HG03558 (cell line): ENCODE measurements around the gene MAGI1.
"Not testable (repeated sequence)": the region's sequence is repeated elsewhere in the genome, so short reads cannot be mapped to it uniquely, and the experiment has no call there.

ENCODE experiments used
- ATAC-seq: cut with Tn5 transposase; IDR thresholded peaks from one replicate; pipeline ENCODE4 v1.9.1; 2021; ENCODE audit warnings: moderate number of reproducible peaks; ENCODE audit not compliant: unreplicated experiment; ENCODE audit errors: extremely low read depth

MAGI1 gene

GRCh38 chr3:65914740-65915367, 123.9 kb downstream of the MAGI1 start:
- no peak for ATAC-seq

GRCh38 chr3:65914032-65914739, 124.5 kb downstream of the MAGI1 start:
- no peak for ATAC-seq

- ATAC-seq = no peak
Observed at GRCh38 chr3:65912647-65913046, 126.1 kb downstream of the MAGI1 start.

- no peak for ATAC-seq
Observed at GRCh38 chr3:65908588-65908987, 130.1 kb downstream of the MAGI1 start.

GRCh38 chr3:65907232-65908130, 131.2 kb downstream of the MAGI1 start:
- no peak for ATAC-seq

GRCh38 chr3:65905771-65906170, 132.9 kb downstream of the MAGI1 start:
- no peak for ATAC-seq

GRCh38 chr3:65904016-65904415, 134.7 kb downstream of the MAGI1 start:
- no peak for ATAC-seq

- ATAC-seq = no peak
Observed at GRCh38 chr3:65902304-65902793, 136.4 kb downstream of the MAGI1 start.

- no peak for ATAC-seq
Observed at GRCh38 chr3:65901226-65901625, 137.5 kb downstream of the MAGI1 start.

GRCh38 chr3:65899226-65899625, 139.5 kb downstream of the MAGI1 start:
- ATAC-seq = no peak

- ATAC-seq = no peak
Observed at GRCh38 chr3:65897766-65898165, 141.0 kb downstream of the MAGI1 start.

- no peak for ATAC-seq
Observed at GRCh38 chr3:65896321-65896720, 142.4 kb downstream of the MAGI1 start.

GRCh38 chr3:65894679-65895453, 143.9 kb downstream of the MAGI1 start:
- ATAC-seq = no peak

- no peak for ATAC-seq
Observed at GRCh38 chr3:65894126-65894525, 144.6 kb downstream of the MAGI1 start.

- no peak for ATAC-seq
Observed at GRCh38 chr3:65893631-65894030, 145.1 kb downstream of the MAGI1 start.

- ATAC-seq = not testable (repeated sequence)
Observed at GRCh38 chr3:65891477-65891876, 147.2 kb downstream of the MAGI1 start.

- no peak for ATAC-seq
Observed at GRCh38 chr3:65890328-65890727, 148.4 kb downstream of the MAGI1 start.

GRCh38 chr3:65889707-65890099, 149.0 kb downstream of the MAGI1 start:
- ATAC-seq = no peak

- ATAC-seq = no peak
Observed at GRCh38 chr3:65888980-65889706, 149.6 kb downstream of the MAGI1 start.
